HCT116 (cell line): ENCODE results near the gene HDAC10. TPM values are rescaled to one million over a fixed set of nuclear protein-coding genes. Genes with fewer than 3 reads are reported as not detected.

ENCODE experiments used
- ATAC-seq: fragments of 200-7000 bp; cut with Tn5 transposase; 2 replicates; pipeline ENCODE4 v1.9.1; 2020; ENCODE audit warnings: mild to moderate bottlenecking, moderate library complexity
- BruUV-seq: library from RNA; stranded (reverse); fragments of 400-500 nt; replicated peaks from 2 replicates; lab custom pipeline; 2021; lab: Mats Ljungman, UMichigan
- CTCF ChIA-PET: fragments of 300-600 bp; sonication (Branson Sonifier 250); formaldehyde crosslinking; loops from one replicate; lab custom pipeline; 2021; ENCODE audit warnings: antibody characterized with exemption; lab: Charles Lee
- POLR2A ChIA-PET: fragments of 300-600, 350-600 bp; sonication (Branson Sonifier 250); formaldehyde crosslinking; loops from one replicate; lab custom pipeline; 2021; ENCODE audit warnings: antibody characterized with exemption; lab: Charles Lee
- RAD21 ChIA-PET, 2 experiments: fragments of 300-600 bp; sonication (Branson Sonifier 250); formaldehyde crosslinking; loops; one replicate each; lab custom pipeline; 2023; ENCODE audit warnings: low total read pairs in 2 of 2; ENCODE audit not compliant: uncharacterized antibody in 2 of 2, unreplicated experiment in 2 of 2, low non-redundant PET in 1 of 2; lab: Charles Lee
- DNase-seq: peaks from one replicate; pipeline ENCODE4 v3.0.0-alpha.2; 2010; ENCODE audit warnings: low read depth, low spot score
- H2AFZ ChIP-seq: fragments of 200-600 bp; shearing (Covaris generic), sonication (generic); 2 replicates; pipeline ENCODE4 v1.6.1; 2017; ENCODE audit warnings: low read depth, mixed run types, mixed read lengths, antibody characterized with exemption, low read length; ENCODE audit not compliant: poor library complexity, severe bottlenecking
- H3K27ac ChIP-seq: 2 replicates; pipeline ENCODE4 v1.5.1; 2012; ENCODE audit warnings: low read depth, low read length
- H3K27me3 ChIP-seq: fragments of 200-600 bp; sonication (generic); 2 replicates; pipeline ENCODE4 v1.6.1; 2016; ENCODE audit warnings: mixed run types, low read length, mixed read lengths; ENCODE audit not compliant: insufficient read depth
- H3K36me3 ChIP-seq, 2 experiments: fragments of 200-500 bp in 1 of 2; fragments of 200-600 bp in 1 of 2; sonication (Bioruptor generic) in 1 of 2; sonication (generic) in 1 of 2; 2 replicates each; pipeline versions ENCODE4 v1.5.1 to v1.6.1; 2014 to 2016; ENCODE audit warnings: low read length in 2 of 2, inconsistent platforms in 1 of 2, mixed read lengths in 1 of 2, mixed run types in 1 of 2; ENCODE audit not compliant: insufficient read depth in 2 of 2, control insufficient read depth in 1 of 2
- H3K4me1 ChIP-seq, 2 experiments: fragments of 200-600 bp in 1 of 2; sonication (generic) in 1 of 2; 2 replicates each; pipeline versions ENCODE4 v1.5.1 to v1.6.1; 2012 to 2017; ENCODE audit warnings: low read length in 2 of 2, inconsistent platforms in 1 of 2, mild to moderate bottlenecking in 1 of 2, mixed read lengths in 1 of 2, mixed run types in 1 of 2, moderate library complexity in 1 of 2; ENCODE audit not compliant: insufficient read depth in 2 of 2, control insufficient read depth in 1 of 2
- H3K4me2 ChIP-seq: fragments of 200-600 bp; sonication (generic); 2 replicates; pipeline ENCODE4 v1.6.1; 2017; ENCODE audit warnings: mixed run types, low read length, mixed read lengths
- H3K4me3 ChIP-seq, 2 experiments: fragments of 200-600 bp in 1 of 2; sonication (generic) in 1 of 2; replicated peaks in 1 of 2; 2 replicates each; pipeline ENCODE4 v1.5.1; 2011 to 2016; ENCODE audit warnings: low read length in 2 of 2, control low read depth in 1 of 2, low read depth in 1 of 2, mild to moderate bottlenecking in 1 of 2, mixed read lengths in 1 of 2, mixed run types in 1 of 2
- H3K79me2 ChIP-seq: fragments of 200-600 bp; sonication (generic); 2 replicates; pipeline ENCODE4 v1.6.1; 2017; ENCODE audit warnings: mild to moderate bottlenecking, mixed run types, low read length, moderate library complexity, mixed read lengths; ENCODE audit not compliant: insufficient read depth
- H3K9ac ChIP-seq: fragments of 200-600 bp; sonication (generic); 2 replicates; pipeline ENCODE4 v1.6.1; 2016; ENCODE audit warnings: low read length, mixed read lengths
- H3K9me2 ChIP-seq: fragments of 200-600 bp; sonication (generic), shearing (Covaris generic); 2 replicates; pipeline ENCODE4 v1.6.1; 2017; ENCODE audit warnings: mixed run types, mild to moderate bottlenecking, moderate library complexity; ENCODE audit not compliant: insufficient read depth
- H3K9me3 ChIP-seq, 2 experiments: fragments of 200-500 bp in 1 of 2; fragments of 200-600 bp in 1 of 2; sonication (Bioruptor generic) in 1 of 2; sonication (generic) in 1 of 2; 2 replicates each; pipeline ENCODE4 v1.6.1; 2014 to 2017; ENCODE audit warnings: low read length in 2 of 2, mixed read lengths in 2 of 2, inconsistent platforms in 1 of 2, low read depth in 1 of 2, mild to moderate bottlenecking in 1 of 2, mixed run types in 1 of 2, moderate library complexity in 1 of 2; ENCODE audit not compliant: control insufficient read depth in 1 of 2, insufficient read depth in 1 of 2
- H4K20me1 ChIP-seq: fragments of 200-600 bp; sonication (generic), shearing (Covaris generic); 2 replicates; pipeline ENCODE4 v1.6.1; 2017; ENCODE audit warnings: mixed run types, mild to moderate bottlenecking, moderate library complexity; ENCODE audit not compliant: insufficient read depth
- CBX3 ChIP-seq: IDR thresholded peaks from 2 replicates; pipeline ENCODE4 v1.6.1; 2012; ENCODE audit warnings: low read depth
- CTCF ChIP-seq, 3 experiments: fragments of 200-600 bp in 1 of 3; sonication (generic) in 1 of 3; IDR thresholded peaks in 2 of 3; conservative IDR thresholded peaks in 1 of 3; 2 replicates each; pipeline ENCODE4 v1.5.1; 2012 to 2017; ENCODE audit warnings: low read depth in 2 of 3, low read length in 2 of 3, antibody characterized with exemption in 1 of 3, borderline replicate concordance in 1 of 3, control low read depth in 1 of 3, mild to moderate bottlenecking in 1 of 3, mixed read lengths in 1 of 3, mixed run types in 1 of 3, moderate library complexity in 1 of 3; ENCODE audit not compliant: insufficient read depth in 1 of 3
- EGR1 ChIP-seq: IDR thresholded peaks from 2 replicates; pipeline ENCODE4 v1.6.1; 2012; ENCODE audit warnings: low read depth
- ELF1 ChIP-seq: IDR thresholded peaks from 2 replicates; pipeline ENCODE4 v1.6.1; 2012; ENCODE audit warnings: low read depth, borderline replicate concordance
- JUND ChIP-seq: IDR thresholded peaks from 2 replicates; pipeline ENCODE4 v1.6.1; 2012
- POLR2AphosphoS5 ChIP-seq: IDR thresholded peaks from 2 replicates; pipeline ENCODE4 v1.6.1; 2011; ENCODE audit warnings: mild to moderate bottlenecking, low read depth, low read length, moderate library complexity
- RAD21 ChIP-seq: IDR thresholded peaks from 2 replicates; pipeline ENCODE4 v1.6.1; 2012; ENCODE audit warnings: low read depth, mild to moderate bottlenecking
- YY1 ChIP-seq: IDR thresholded peaks from 2 replicates; pipeline ENCODE4 v1.6.1; 2011; ENCODE audit warnings: low read length, low read depth, moderate library complexity, mild to moderate bottlenecking; ENCODE audit not compliant: insufficient replicate concordance; ENCODE audit errors: extremely low read depth
- ZNF274 ChIP-seq: fragments of 200-500 bp; sonication (Bioruptor generic); IDR thresholded peaks from 2 replicates; pipeline ENCODE4 v1.6.1; 2014; ENCODE audit warnings: mild to moderate bottlenecking, low read depth, low read length, inconsistent platforms
- intact Hi-C: fragments of 100-400 bp; cut with micrococcal nuclease; formaldehyde crosslinking; loops from 2 replicates; pipeline ENCODE4 v1.10.0; 2022
- total RNA-seq: library from RNA; stranded (reverse); gene quantifications from one replicate; pipeline ENCODE4 v1.2.1, GENCODE V29; 2021; ENCODE audit not compliant: unreplicated experiment

The HDAC10 gene
- total RNA-seq, 1 experiment from 2014 or later: 67.5 TPM

- DNase-seq (no peak), ATAC-seq (0 out of 2 replicates have a peak, but pooled peaks have one; percentile 30)
- intact Hi-C loops: no loop called here
- TF ChIP-seq RAD21: peak; percentile 35
- no peak for TF ChIP-seq YY1
- no peak for TF ChIP-seq POLR2AphosphoS5
- peak; percentile 40 to 59 (median 50); a peak in 5 of 6 replicates for TF ChIP-seq CTCF (IDR thresholded peaks at IDR 0.05 in 2 of 3, conservative IDR thresholded peaks at IDR 0.05 in 1 of 3; ENCODE audit: borderline replicate concordance in 1 of 3, insufficient read depth in 1 of 3, low read depth in 2 of 3, low read length in 2 of 3)
- TF ChIP-seq CBX3: no peak
- TF ChIP-seq ELF1: no peak
- TF ChIP-seq ZNF274: no peak
- TF ChIP-seq JUND: no peak
- TF ChIP-seq EGR1: no peak
- H3K4me1 ChIP-seq: peaks cover 3 to 7% of the 10 kb centered on the region in 2 experiments; a peak in 1 of 4 replicates
- POLR2A ChIA-PET: no interaction called here
- peaks cover 7 to 19% of the 10 kb centered on the region in 2 experiments; a peak in 2 of 4 replicates for H3K36me3 ChIP-seq
- BruUV-seq: no TSS peak
- no peak overlapping the region for H3K4me2 ChIP-seq
- H3K27ac ChIP-seq: no peak overlapping the region
- no peak overlapping the region for H2AFZ ChIP-seq
- no peak overlapping the region for H3K4me3 ChIP-seq
- no peaks in the 10 kb centered on the region for H3K27me3 ChIP-seq
- H3K9me2 ChIP-seq: no peaks in the 10 kb centered on the region
- CTCF ChIA-PET: interaction anchor here (0.6 to 1.2 kb wide), 3 partner anchors 88 to 306 kb away, joined by 3 to 4 read pairs (median 3); no protein-coding TSS in a partner anchor
- peaks cover 89% of the 10 kb centered on the region for H3K79me2 ChIP-seq
- no peaks in the 10 kb centered on the region for H4K20me1 ChIP-seq
- RAD21 ChIA-PET: interaction anchor here in 1 of 2 experiments (0.6 to 1.0 kb wide), 2 partner anchors 59 to 88 kb away, joined by 3 read pairs; no protein-coding TSS in a partner anchor
- peaks cover 0 to 4% of the 10 kb centered on the region in 2 experiments; a peak in 1 of 4 replicates for H3K9me3 ChIP-seq
- no peak overlapping the region for H3K9ac ChIP-seq
Measured at GRCh38 chr22:50236731-50237409, 14.2 kb downstream of the HDAC10 start.
